ENCODE data around the gene AEBP1. TPM values are rescaled to one million over a fixed set of nuclear protein-coding genes. Genes with fewer than 3 reads are reported as not detected.

AEBP1 gene
- total RNA-seq, 1 donor from 2014 or later: 81.1 TPM

GRCh38 chr7:44157116-44158080 lies 53.3 kb downstream of the AEBP1 start:
- no peak for TF ChIP-seq CTCF (IDR thresholded peaks at IDR 0.05; ENCODE audit: insufficient read depth, low read length, poor library complexity, severe bottlenecking)
- no peaks in the 10 kb centered on the region for H3K27me3 ChIP-seq (ENCODE audit: control insufficient read depth, insufficient read depth, low read length)
- no peaks in the 10 kb centered on the region for H3K36me3 ChIP-seq (ENCODE audit: control insufficient read depth, insufficient read depth, low read length)
- no peak for DNase-seq (ENCODE audit: low read depth)
- H3K4me3 ChIP-seq (ENCODE audit: low read depth, low read length): no peak overlapping the region

DNA sequence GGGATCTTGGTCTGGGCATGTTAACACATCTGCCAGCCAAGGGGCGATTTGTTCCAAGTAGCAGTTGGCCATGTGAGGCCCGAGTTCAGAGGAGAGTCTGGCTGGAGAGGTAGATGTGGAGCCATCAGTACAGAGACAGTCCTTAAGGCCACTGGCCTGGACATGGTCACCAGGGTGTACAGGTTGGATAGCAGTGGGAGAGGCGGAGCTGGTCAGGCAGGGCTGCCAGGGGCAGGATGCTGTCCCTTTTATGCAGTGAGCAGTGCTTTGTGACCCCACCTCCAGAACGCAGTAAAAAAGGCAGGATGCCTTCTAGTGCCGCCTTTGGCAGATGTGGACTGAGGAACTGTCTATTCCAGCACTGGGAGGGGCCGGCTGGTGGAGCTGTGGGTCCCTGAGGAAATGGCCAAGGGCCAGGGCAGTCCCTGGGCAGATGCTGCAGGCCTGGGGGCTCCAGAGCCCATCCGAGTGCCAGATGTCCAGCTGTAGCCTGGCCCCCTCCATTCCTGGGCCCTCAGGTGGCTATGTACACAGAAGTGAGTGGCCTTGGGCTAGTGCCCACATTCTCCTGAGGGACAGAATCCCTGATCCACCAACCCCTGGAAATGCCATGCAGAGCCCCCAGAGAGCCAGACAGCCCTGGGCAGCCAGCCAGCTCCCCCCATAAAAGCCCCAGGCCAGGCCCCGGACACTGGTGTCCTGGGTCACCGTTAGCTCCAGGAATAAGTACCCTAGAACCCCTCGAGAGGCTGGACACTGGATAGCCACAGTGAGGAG lies 54.1 kb downstream of the AEBP1 start:
- H3K4me3 ChIP-seq (ENCODE audit: low read depth, low read length): no peak overlapping the region
- H3K36me3 ChIP-seq (ENCODE audit: control insufficient read depth, insufficient read depth, low read length): no peaks in the 10 kb centered on the region
- DNase-seq (ENCODE audit: low read depth): no peak
- H3K27me3 ChIP-seq (ENCODE audit: control insufficient read depth, insufficient read depth, low read length): no peaks in the 10 kb centered on the region
- TF ChIP-seq CTCF (IDR thresholded peaks at IDR 0.05; ENCODE audit: insufficient read depth, low read length, poor library complexity, severe bottlenecking): no peak

- H3K36me3 ChIP-seq (ENCODE audit: control insufficient read depth, insufficient read depth, low read length): no peaks in the 10 kb centered on the region
- no peaks in the 10 kb centered on the region for H3K27me3 ChIP-seq (ENCODE audit: control insufficient read depth, insufficient read depth, low read length)
- TF ChIP-seq CTCF (IDR thresholded peaks at IDR 0.05; ENCODE audit: insufficient read depth, low read length, poor library complexity, severe bottlenecking): no peak
- no peak for DNase-seq (ENCODE audit: low read depth)
- no peak overlapping the region for H3K4me3 ChIP-seq (ENCODE audit: low read depth, low read length)
These were observed 54.9 kb downstream of the AEBP1 start for GRCh38 chr7:44158873-44159631.

DNA sequence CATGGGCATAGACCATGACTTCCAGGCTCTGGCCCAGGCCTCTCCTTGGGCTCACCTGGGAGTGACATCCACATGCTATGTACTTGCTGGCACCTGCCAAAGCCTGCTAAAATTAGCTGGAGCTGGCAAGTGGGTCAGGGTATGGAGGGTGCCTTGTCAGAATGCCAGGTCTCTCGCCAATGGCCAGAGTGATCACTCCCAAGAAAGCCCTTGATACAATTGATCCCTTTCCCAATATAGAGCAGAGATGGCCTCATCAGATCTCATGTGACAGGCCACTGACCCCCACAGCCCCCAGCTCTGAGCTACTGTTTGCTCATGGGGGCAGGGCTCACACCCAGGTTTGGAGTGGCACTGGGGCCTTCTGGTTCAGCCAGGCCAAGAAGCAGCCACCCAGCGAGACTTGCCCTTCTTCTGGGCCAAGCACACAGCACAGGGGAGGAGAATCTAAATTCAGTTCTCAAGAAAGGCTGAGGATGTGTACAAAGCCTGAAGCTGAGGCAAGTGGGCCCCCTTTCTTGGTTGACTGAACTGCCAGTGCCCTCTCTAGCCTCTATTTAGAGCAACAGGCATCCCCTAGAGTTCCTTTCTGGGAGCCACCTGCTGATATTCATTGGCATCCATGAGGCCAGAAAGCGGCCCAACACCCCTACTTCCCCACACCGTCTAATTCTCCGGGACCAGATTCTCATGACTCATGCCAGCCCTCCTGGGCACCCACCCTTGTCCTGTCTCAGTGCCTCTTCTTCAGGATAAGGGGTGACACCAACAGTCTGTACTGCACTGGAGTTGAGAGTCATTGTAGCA lies 55.9 kb downstream of the AEBP1 start:
- H3K27me3 ChIP-seq (ENCODE audit: control insufficient read depth, insufficient read depth, low read length): no peaks in the 10 kb centered on the region
- no peaks in the 10 kb centered on the region for H3K36me3 ChIP-seq (ENCODE audit: control insufficient read depth, insufficient read depth, low read length)
- H3K4me3 ChIP-seq (ENCODE audit: low read depth, low read length): no peak overlapping the region
- no peak for DNase-seq (ENCODE audit: low read depth)
- TF ChIP-seq CTCF (IDR thresholded peaks at IDR 0.05; ENCODE audit: insufficient read depth, low read length, poor library complexity, severe bottlenecking): no peak

GRCh38 chr7:44161371-44161770 lies 57.2 kb downstream of the AEBP1 start:
- Histone ChIP-seq H3K36me3 (ENCODE audit: control insufficient read depth, insufficient read depth, low read length) (no peaks in the 10 kb centered on the region), H3K27me3 (ENCODE audit: control insufficient read depth, insufficient read depth, low read length) (no peaks in the 10 kb centered on the region), H3K4me3 (ENCODE audit: low read depth, low read length) (no peak overlapping the region)
- no peak for DNase-seq (ENCODE audit: low read depth)
- no peak for TF ChIP-seq CTCF (IDR thresholded peaks at IDR 0.05; ENCODE audit: insufficient read depth, low read length, poor library complexity, severe bottlenecking)
